Omental fat pad (tissue), 4 donors: ENCODE measurements around the gene TAP2. TPM values are rescaled to one million over a fixed set of nuclear protein-coding genes. Genes with fewer than 3 reads are reported as not detected.

Source experiments
- ATAC-seq: fragments of 150-250 bp; one replicate; pipeline ENCODE4 v1.9.1; 2016; ENCODE audit warnings: mild to moderate bottlenecking, moderate library complexity; ENCODE audit not compliant: low FRiP score
- DNase-seq: peaks from one replicate; pipeline ENCODE4 v3.0.0-alpha.2; 2019; ENCODE audit warnings: low spot score
- total RNA-seq, 4 donors: library from RNA; depleted of rRNA; stranded (reverse); fragments of >200 nt; gene quantifications; one replicate each; pipeline ENCODE4 v1.1.0, GENCODE V29; 2016
- TF ChIP-seq, protein P1 (sequence below), 3 donors: fragments of 450-650 bp; IDR thresholded peaks; one replicate each; pipeline ENCODE4 v1.5.1; 2016 to 2017; ENCODE audit warnings: antibody characterized with exemption in 3 of 3, mild to moderate bottlenecking in 3 of 3, moderate library complexity in 2 of 3

TAP2 gene
- total RNA-seq, 4 donors from 2014 or later: 10.1 to 54.5 (median 20.0) TPM

DNA sequence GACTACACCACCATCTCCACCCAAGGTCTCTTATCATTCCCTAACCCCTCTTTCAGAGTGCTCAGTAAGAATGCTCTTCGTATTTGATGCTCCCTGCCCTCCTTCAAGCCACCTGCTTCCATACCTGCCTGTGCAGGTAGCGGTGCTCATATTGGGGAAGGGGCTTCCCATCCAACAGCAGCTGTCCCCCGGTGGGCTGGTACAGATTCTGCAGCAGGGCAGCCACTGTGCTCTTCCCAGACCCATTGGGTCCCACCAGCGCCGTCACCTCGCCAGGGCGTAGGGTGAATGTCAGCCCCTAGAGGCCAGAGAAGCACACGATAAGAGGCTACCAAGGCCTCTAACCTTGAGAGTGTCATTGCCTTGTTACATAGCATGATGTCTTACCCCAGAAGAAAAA is 9.3 kb upstream of the TAP2 start:
- DNase-seq (no peak), ATAC-seq (no peak)
- TF ChIP-seq, protein P1, sequence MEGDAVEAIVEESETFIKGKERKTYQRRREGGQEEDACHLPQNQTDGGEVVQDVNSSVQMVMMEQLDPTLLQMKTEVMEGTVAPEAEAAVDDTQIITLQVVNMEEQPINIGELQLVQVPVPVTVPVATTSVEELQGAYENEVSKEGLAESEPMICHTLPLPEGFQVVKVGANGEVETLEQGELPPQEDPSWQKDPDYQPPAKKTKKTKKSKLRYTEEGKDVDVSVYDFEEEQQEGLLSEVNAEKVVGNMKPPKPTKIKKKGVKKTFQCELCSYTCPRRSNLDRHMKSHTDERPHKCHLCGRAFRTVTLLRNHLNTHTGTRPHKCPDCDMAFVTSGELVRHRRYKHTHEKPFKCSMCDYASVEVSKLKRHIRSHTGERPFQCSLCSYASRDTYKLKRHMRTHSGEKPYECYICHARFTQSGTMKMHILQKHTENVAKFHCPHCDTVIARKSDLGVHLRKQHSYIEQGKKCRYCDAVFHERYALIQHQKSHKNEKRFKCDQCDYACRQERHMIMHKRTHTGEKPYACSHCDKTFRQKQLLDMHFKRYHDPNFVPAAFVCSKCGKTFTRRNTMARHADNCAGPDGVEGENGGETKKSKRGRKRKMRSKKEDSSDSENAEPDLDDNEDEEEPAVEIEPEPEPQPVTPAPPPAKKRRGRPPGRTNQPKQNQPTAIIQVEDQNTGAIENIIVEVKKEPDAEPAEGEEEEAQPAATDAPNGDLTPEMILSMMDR (IDR thresholded peaks at IDR 0.05): no peak

DNA sequence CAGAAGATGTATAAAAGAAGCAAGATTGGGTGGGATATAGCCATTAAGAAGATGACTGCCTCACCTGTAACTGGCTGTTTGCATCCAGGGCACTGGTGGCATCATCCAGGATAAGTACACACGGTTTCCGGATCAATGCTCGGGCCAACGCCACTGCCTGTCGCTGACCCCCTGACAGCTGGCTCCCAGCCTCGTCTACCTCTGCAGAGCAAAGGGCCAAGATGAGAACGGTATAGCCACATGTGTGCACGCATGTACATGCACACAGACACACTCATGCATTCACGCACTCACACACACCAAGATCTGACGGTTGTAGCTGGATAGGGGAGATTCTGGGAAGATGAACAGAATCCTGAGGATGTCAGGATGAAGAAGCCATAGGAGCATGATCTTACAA is 8.5 kb upstream of the TAP2 start:
- no peak for DNase-seq
- TF ChIP-seq, protein P1 (IDR thresholded peaks at IDR 0.05): no peak
- no peak for ATAC-seq

DNA sequence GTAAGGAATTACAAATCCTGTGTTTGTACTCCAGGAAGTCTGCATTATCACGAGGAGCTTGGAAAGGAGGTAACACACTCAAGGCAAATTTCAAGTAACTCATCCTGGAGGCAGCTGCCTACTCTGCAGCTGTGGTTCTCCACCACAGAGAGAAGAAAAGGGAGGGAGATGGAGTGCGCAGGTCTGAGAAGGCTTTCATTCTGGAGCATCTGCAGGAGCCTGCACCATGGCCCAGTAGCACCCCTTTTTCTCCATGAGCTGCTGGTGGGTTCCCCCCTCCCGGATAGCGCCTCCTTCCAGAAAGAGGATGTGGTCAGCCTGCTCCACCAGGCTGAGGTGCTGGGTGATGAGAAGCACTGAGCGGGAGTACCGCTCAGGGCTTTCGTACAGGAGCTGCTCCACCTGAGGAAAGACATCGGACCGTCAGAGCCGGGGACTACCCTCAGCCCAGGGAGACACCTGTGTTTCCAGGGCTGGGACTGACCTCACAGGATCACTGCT is 6.9 kb upstream of the TAP2 start:
- no peak for DNase-seq
- TF ChIP-seq, protein P1 (IDR thresholded peaks at IDR 0.05): no peak
- no peak for ATAC-seq

DNA sequence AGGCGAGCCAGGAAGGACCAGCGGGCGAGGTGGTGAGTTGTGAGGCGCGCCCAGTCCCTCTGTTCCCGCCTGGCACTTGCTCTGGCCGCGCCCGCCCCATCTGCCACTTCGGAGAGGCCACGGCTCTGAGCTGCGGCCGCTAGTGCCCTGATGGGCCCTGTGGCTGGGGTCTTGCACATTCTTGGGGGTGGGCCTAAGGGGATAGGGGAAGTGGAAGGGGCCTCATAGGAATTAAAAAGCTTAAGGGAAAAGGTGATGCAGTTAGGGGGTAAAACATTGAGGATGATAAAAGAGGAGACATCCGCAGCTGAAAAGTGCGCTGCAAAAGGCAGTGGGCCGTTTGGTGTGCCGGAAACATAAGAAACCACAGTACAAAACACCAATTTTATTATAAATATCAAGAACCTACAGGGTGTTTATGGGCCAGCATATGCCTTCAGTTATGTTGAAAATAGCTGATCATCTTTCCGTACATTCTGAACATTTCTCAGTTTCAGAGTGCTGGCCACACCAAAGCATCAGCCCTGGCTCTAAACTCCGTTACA is 6.4 kb upstream of the TAP2 start:
- TF ChIP-seq, protein P1 (IDR thresholded peaks at IDR 0.05): no peak
- ATAC-seq (no peak), DNase-seq (no peak)

DNA sequence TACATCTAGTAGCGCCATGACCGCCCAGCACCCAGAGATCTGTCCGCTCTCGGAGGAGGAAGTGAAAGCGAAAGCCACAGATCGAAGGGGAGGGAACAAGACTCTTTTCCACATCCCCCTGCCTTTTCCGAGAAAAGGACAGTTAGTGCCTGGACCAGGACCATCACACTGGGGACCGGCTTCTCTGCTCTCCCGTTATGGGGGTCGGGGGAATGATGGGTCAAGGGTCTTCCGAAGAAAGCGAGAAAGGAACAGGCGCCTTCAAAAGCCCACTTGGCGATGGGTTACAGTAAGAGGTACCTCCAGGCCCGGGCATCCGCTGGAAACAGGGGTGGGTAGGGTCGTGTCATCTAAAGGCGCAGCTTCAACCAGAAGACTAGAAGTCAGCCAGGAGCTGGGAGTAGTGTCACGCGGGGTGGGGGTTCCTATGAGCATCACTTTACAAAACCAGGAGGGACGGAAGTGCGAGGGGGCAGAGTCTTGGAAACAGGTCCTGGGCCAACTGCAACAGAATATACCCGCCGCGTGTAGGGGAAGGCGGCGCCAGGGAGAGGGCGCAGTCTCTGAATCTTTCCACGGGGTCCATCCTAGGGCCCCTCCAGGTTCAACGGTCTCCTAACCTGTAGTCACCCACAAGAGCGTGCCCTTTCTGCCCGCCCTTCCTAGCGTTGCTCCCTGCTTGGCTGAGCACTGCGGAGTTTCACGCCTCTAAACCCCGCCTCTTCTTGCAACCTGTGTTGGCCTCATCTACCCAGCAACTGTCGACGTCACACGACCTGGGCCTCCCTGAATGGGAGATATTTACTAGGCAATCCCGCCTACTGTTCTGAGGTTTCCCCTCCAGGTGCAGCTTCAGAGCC is 5.7 kb upstream of the TAP2 start, which contains the start of gene PSMB8:
PSMB8 (minus strand) TSS at position 69 of the 860 bp plus-strand sequence; CDS start at position 18, 51 bp downstream.
- ATAC-seq (peak; percentile 98), DNase-seq (peak; percentile 99)
- TF ChIP-seq, protein P1 (IDR thresholded peaks at IDR 0.05): no peak

DNA sequence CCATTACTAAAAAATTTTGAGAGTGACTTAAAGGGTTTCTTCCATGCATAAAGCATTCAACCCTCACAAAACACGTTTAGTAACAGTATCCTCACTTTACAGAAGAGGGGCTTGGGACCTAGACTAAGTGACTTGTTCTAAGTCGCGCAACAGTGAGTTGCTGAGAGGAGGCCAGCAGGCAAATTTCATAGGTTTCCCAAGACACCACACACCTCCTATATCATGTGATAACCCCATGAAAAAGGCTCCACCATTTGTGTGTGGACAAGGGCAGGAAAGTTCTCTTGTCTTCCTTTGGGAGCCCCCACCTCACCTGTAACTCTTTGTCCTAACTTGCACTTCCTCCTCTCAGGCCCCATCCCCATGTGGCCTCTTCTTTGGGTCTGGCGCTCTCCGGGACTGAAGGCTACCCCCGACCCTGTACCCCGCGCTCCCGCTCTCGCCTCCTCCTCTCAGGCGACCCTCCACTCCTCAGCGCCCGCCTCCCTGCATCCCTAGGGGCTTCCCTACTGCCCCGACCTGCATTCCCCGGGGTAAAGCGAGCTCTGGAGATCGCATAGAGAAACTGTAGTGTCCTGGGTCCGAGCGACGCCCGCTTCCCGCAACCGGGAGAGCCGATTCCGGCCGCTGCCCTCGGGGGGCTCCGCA is 4.9 kb upstream of the TAP2 start:
- TF ChIP-seq, protein P1 (IDR thresholded peaks at IDR 0.05): no peak
- ATAC-seq (no peak), DNase-seq (no peak)
